Left ventricle myocardium inferior (tissue), 1 donor: Measurements from ENCODE around the gene NDUFA1. TPM values are rescaled to one million over a fixed set of nuclear protein-coding genes. Genes with fewer than 3 reads are reported as not detected.
"Not testable (repeated sequence)": the region's sequence is repeated elsewhere in the genome, so short reads cannot be mapped to it uniquely, and the experiment has no call there.

ENCODE experiments used
- DNase-seq: peaks from one replicate; pipeline ENCODE4 v3.0.0-alpha.2; 2020
- H3K27ac ChIP-seq: fragments of 200-600 bp; replicated peaks from 2 replicates; pipeline ENCODE4 v1.8.0; 2021
- H3K27me3 ChIP-seq: fragments of 200-600 bp; 2 replicates; pipeline ENCODE4 v1.8.0; 2021; ENCODE audit warnings: low read depth
- H3K36me3 ChIP-seq: fragments of 200-600 bp; 2 replicates; pipeline ENCODE4 v1.8.0; 2021
- H3K4me1 ChIP-seq: fragments of 200-600 bp; 2 replicates; pipeline ENCODE4 v1.8.0; 2021
- H3K4me3 ChIP-seq: fragments of 200-600 bp; 2 replicates; pipeline ENCODE4 v1.8.0; 2021; ENCODE audit warnings: mild to moderate bottlenecking, moderate library complexity
- H3K9me3 ChIP-seq: fragments of 200-600 bp; replicated peaks from 2 replicates; pipeline ENCODE4 v1.8.0; 2021
- CTCF ChIP-seq: fragments of 200-600 bp; IDR thresholded peaks from 2 replicates; pipeline ENCODE4 v1.8.0; 2021; ENCODE audit warnings: antibody characterized with exemption, mild to moderate bottlenecking, borderline replicate concordance
- intact Hi-C: fragments of 100-400 bp; cut with micrococcal nuclease; formaldehyde crosslinking; loops from one replicate; pipeline ENCODE4 v1.11.0; 2022
- total RNA-seq: library from RNA; stranded (reverse); fragmentation: NEBNext Ultra II Directional; extraction: Animal tissue kit (Norgen Biotek cat#: 25700); gene quantifications from one replicate; pipeline ENCODE4 v1.2.1, GENCODE V29; 2021
- donor health status: DM: no; HTN: yes; CAD: no; lungs with severe emphysema.

NDUFA1 gene
- total RNA-seq, 1 donor from 2014 or later = 584 TPM

- TF ChIP-seq CTCF = no peak
Measured at GRCh38 chrX:119919835-119920585, 48.4 kb downstream of the NDUFA1 start.

GRCh38 chrX:119922391-119922790 lies 50.8 kb downstream of the NDUFA1 start:
- peaks cover 21% of the 10 kb centered on the region for H3K36me3 ChIP-seq
- H3K27me3 ChIP-seq, intact Hi-C loops, H3K9me3 ChIP-seq, H3K4me1 ChIP-seq, DNase-seq, H3K4me3 ChIP-seq, H3K27ac ChIP-seq: not testable (repeated sequence)

More at GRCh38 chrX:119919835-119920585, 48.4 kb downstream of the NDUFA1 start:
- H3K27me3 ChIP-seq = no peaks in the 10 kb centered on the region
- no peak overlapping the region for H3K27ac ChIP-seq
- DNase-seq = no peak
- no peak overlapping the region for H3K4me3 ChIP-seq
- no peaks in the 10 kb centered on the region for H3K4me1 ChIP-seq
- intact Hi-C loops = no loop called here
- H3K36me3 ChIP-seq = peaks cover 12% of the 10 kb centered on the region
- H3K9me3 ChIP-seq = no peaks in the 10 kb centered on the region

Other genes with a start within 250 kb of the NDUFA1 start
- 5.6 TPM for gene SEPTIN6, start 178.7 kb upstream of the NDUFA1 start, total RNA-seq
- gene SOWAHD, start 113.2 kb upstream of the NDUFA1 start, total RNA-seq = 0.33 TPM
- 1,056 TPM for gene RPL39, start 80.2 kb upstream of the NDUFA1 start, total RNA-seq
- 3.5 TPM for gene UPF3B, start 18.9 kb upstream of the NDUFA1 start, total RNA-seq
- gene RNF113A, start 99 bp upstream of the NDUFA1 start, total RNA-seq = 9.3 TPM
- gene AKAP14, start 24.1 kb downstream of the NDUFA1 start, total RNA-seq = not detected
- 5.0 TPM for gene NKAP, start 71.9 kb downstream of the NDUFA1 start, total RNA-seq
- not detected for gene RHOXF2B, start 205.9 kb downstream of the NDUFA1 start, total RNA-seq
- not detected for gene RHOXF1, start 244.1 kb downstream of the NDUFA1 start, total RNA-seq